ENCODE measurements around the gene BACH2. TPM values are rescaled to one million over a fixed set of nuclear protein-coding genes. Genes with fewer than 3 reads are reported as not detected.

The BACH2 gene
- total and polyA plus RNA-seq, 9 of the 15 experiments (the other 6 are each of a cell fraction or from before 2014, with no cell fraction given) = 0.06 to 3.1 (median 0.59) TPM

DNA sequence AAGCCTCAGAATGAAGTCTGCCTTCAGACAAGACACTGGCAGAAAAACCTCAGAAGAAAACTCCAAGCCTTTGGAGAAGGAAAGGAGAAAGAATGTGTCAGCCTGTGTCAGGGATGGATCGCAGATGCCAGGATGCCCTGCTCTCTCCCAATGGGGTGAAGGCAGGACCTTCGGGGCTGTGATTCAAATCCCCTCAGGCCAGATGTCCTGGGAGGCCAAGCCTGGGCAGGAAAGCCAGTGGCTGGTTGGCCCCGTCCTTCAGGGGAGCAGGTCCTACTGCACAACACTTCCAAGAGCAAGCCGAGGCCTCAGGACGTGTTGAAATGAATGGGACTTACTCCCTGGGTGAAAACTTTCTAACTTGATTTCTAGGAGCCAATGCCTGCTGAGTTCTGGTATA is 365.9 kb downstream of the BACH2 start:
- Histone ChIP-seq H3K79me2 (ENCODE audit: control insufficient read depth, insufficient read depth, low read length) (no peaks in the 10 kb centered on the region), H3K36me3 (ENCODE audit: control insufficient read depth, insufficient read depth, low read length) (no peaks in the 10 kb centered on the region; the same call in 2 of the 3 replicates), H2AFZ (ENCODE audit: low read depth, low read length) (0 out of 2 replicates have a peak overlapping the region, but pooled peaks have one; percentile 1), H3K4me1 (replicated peaks in 1 of 2; ENCODE audit: control insufficient read depth in 2 of 2, insufficient read depth in 2 of 2, low read length in 2 of 2) (peaks cover 10 to 14% of the 10 kb centered on the region in 2 experiments; a peak in 3 of 5 replicates), H3K9me3 (replicated peaks; ENCODE audit: control insufficient read depth, insufficient read depth, low read depth, low read length) (no peaks in the 10 kb centered on the region), H3K27me3 (ENCODE audit: control insufficient read depth in 2 of 2, insufficient read depth in 2 of 2, low read length in 2 of 2) (peaks cover 8 to 12% of the 10 kb centered on the region in 2 experiments; a peak in 4 of 5 replicates), H3K9me1 (ENCODE audit: control insufficient read depth, insufficient read depth, low read length) (no peaks in the 10 kb centered on the region), H3K4me2 (ENCODE audit: insufficient read depth, low read length) (no peak overlapping the region), H4K20me1 (replicated peaks; ENCODE audit: control insufficient read depth, insufficient read depth, low read length) (no peaks in the 10 kb centered on the region), H3K27ac (ENCODE audit: extremely low read depth, low read depth, low read length) (no peak overlapping the region), H3K4me3 (no peak overlapping the region), H3K9ac (ENCODE audit: insufficient read depth in 1 of 2, low read depth in 2 of 2, low read length in 2 of 2) (no peak overlapping the region)
- 49% methylated on average over 5 of the region's 5 CpGs for WGBS (ENCODE audit: insufficient coverage, low coverage, missing lambda C conversion rate)
- intact Hi-C loops (cut with micrococcal nuclease) = no loop called here
- POLR2A ChIA-PET = interaction anchor here (0.8 kb wide), 1 partner anchor 442 kb away, joined by 3 read pairs; no protein-coding TSS in a partner anchor
- DNase-seq (ENCODE audit: extremely low read depth in 1 of 4, low spot score in 3 of 4) = no peak
- FAIRE-seq = no peak
- ATAC-seq = no peak
- in situ Hi-C loops (cut with MboI) = no loop called here
- no TSS peak for BruUV-seq (replicated peaks)
- CTCF ChIA-PET (ENCODE audit: low intra/inter-chr PET ratio) = no interaction called here
- TF ChIP-seq, protein P1, sequence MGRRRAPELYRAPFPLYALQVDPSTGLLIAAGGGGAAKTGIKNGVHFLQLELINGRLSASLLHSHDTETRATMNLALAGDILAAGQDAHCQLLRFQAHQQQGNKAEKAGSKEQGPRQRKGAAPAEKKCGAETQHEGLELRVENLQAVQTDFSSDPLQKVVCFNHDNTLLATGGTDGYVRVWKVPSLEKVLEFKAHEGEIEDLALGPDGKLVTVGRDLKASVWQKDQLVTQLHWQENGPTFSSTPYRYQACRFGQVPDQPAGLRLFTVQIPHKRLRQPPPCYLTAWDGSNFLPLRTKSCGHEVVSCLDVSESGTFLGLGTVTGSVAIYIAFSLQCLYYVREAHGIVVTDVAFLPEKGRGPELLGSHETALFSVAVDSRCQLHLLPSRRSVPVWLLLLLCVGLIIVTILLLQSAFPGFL (CRISPR knock-in tag; IDR thresholded peaks at IDR 0.05) = no peak
- TF ChIP-seq, protein P2, sequence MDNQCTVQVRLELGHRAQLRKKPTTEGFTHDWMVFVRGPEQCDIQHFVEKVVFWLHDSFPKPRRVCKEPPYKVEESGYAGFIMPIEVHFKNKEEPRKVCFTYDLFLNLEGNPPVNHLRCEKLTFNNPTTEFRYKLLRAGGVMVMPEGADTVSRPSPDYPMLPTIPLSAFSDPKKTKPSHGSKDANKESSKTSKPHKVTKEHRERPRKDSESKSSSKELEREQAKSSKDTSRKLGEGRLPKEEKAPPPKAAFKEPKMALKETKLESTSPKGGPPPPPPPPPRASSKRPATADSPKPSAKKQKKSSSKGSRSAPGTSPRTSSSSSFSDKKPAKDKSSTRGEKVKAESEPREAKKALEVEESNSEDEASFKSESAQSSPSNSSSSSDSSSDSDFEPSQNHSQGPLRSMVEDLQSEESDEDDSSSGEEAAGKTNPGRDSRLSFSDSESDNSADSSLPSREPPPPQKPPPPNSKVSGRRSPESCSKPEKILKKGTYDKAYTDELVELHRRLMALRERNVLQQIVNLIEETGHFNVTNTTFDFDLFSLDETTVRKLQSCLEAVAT (IDR thresholded peaks at IDR 0.05) = no peak
- TF ChIP-seq TOE1 (IDR thresholded peaks at IDR 0.05; ENCODE audit: borderline replicate concordance) = no peak
- TF ChIP-seq TOE1 (CRISPR knock-in tag; IDR thresholded peaks at IDR 0.05; ENCODE audit: borderline replicate concordance, low read depth) = no peak
- no peak for TF ChIP-seq RHOXF2B (CRISPR knock-in tag; conservative IDR thresholded peaks at IDR 0.05)
- no peak for TF ChIP-seq PRPF4 (IDR thresholded peaks at IDR 0.05; ENCODE audit: insufficient read depth, low read depth, low read length, poor library complexity, severe bottlenecking)

Measured in K562 (cell line).